ENCODE data around the gene RFX8.

DNA sequence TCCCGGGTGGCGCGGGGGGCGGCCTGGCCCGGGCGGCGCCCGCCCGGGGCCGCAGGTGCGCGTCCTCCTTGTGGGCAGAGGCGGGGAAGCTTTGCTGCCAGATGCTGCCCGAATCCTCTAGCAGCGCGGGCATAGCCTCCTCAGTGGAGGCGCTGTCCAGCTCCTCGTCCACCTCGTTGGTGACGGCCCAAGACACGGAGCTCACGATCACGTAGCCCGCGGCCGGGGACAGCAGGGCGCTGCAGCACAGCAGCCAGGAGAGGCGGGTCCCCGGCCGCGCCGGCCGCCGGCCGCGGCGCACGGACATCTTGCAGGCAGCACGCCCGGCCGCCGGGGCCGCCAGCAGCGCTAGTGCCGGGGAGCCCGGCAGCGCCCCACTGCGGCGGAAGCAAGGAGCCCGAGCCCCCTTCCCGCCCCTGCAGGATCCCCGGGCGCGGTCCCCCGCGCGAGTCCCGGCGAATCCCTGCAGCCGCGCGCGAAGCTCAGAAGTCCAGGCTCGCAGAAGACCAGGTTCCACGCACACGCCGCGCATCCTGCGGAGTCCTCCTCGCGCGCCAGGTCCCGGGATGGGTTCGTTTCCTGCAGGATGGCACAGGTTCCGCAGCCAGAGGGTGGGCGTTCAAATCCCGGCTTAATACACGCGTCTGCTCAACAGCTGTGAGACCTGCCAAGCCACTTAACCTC, 87.6 kb downstream of the RFX8 start, which contains the start of gene CREG2:
- TF ChIP-seq FOXA1 (IDR thresholded peaks at IDR 0.05) (no peak), HDGF (IDR thresholded peaks at IDR 0.05; ENCODE audit: borderline replicate concordance) (no peak), BHLHE40 (IDR thresholded peaks at IDR 0.05; ENCODE audit: borderline replicate concordance) (no peak), NFRKB (IDR thresholded peaks at IDR 0.05) (no peak), ARNT (IDR thresholded peaks at IDR 0.05) (no peak), SP1 (IDR thresholded peaks at IDR 0.05) (no peak), SUZ12 (IDR thresholded peaks at IDR 0.05) (no peak)
- TF ChIP-seq, protein P1, sequence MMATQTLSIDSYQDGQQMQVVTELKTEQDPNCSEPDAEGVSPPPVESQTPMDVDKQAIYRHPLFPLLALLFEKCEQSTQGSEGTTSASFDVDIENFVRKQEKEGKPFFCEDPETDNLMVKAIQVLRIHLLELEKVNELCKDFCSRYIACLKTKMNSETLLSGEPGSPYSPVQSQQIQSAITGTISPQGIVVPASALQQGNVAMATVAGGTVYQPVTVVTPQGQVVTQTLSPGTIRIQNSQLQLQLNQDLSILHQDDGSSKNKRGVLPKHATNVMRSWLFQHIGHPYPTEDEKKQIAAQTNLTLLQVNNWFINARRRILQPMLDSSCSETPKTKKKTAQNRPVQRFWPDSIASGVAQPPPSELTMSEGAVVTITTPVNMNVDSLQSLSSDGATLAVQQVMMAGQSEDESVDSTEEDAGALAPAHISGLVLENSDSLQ (IDR thresholded peaks at IDR 0.05): no peak
